Ishikawa (cell line): ENCODE results near the gene DSC2.

Experiments used
- EGR1 ChIP-seq: IDR thresholded peaks from 2 replicates; pipeline ENCODE4 v1.6.1; 2012
- FOXM1 ChIP-seq: IDR thresholded peaks from 2 replicates; pipeline ENCODE4 v1.6.1; 2012; ENCODE audit warnings: low read depth, borderline replicate concordance
- RAD21 ChIP-seq: IDR thresholded peaks from 2 replicates; pipeline ENCODE4 v1.6.1; 2012; ENCODE audit warnings: low read depth
- TAF1 ChIP-seq: IDR thresholded peaks from 2 replicates; pipeline ENCODE4 v1.6.1; 2012; ENCODE audit warnings: low read depth, mild to moderate bottlenecking
- TF ChIP-seq, protein P1 (sequence below): IDR thresholded peaks from 2 replicates; pipeline ENCODE4 v1.6.1; 2012

- TF ChIP-seq TAF1 (no peak), RAD21 (no peak), FOXM1 (no peak), EGR1 (no peak)
- TF ChIP-seq, protein P1, sequence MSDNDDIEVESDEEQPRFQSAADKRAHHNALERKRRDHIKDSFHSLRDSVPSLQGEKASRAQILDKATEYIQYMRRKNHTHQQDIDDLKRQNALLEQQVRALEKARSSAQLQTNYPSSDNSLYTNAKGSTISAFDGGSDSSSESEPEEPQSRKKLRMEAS, result no peak
Measured at GRCh38 chr18:31112804-31113203, 10.6 kb upstream of the DSC2 start.
